ENCODE results near the gene NDUFB10. TPM values are rescaled to one million over a fixed set of nuclear protein-coding genes. Genes with fewer than 3 reads are reported as not detected.

Gene NDUFB10
- total RNA-seq, 2 donors from 2014 or later, result 108 to 197 TPM

DNA sequence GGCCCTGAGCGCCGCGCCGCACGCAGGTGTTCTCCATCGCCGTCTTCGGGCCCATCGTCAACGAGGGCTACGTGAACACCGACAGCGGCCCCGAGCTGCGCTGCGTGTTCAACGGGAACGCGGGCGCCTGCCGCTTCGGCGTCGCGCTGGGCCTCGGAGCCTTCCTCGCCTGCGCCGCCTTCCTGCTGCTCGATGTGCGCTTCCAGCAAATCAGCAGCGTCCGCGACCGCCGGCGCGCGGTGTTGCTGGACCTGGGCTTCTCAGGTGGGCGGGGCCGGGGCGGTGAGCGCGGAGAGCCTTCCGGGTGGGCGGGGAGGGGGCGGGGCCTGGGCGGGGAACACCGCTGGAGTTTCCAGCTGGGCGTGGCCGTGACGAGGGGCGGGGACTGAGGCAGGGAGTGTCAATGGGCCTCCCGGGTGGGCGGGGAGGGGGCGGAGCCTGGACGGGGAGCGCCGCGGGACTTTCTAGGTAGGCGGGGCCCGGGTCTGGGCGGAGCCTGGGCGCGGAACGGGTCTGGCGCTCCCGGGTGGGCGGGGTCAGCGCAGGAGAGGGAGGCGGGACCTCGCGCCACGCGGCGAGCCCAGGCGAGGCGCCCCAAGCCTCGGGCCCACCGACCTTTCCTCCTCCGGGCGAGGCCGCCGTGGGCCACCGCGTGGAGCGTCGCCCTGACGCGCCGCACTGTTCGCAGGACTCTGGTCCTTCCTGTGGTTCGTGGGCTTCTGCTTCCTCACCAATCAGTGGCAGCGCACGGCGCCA, 32.8 kb downstream of the NDUFB10 start:
- Histone ChIP-seq H3K4me1 (ENCODE audit: control insufficient read depth in 1 of 2, low read depth in 2 of 2) (peaks cover 9 to 25% of the 10 kb centered on the region in 2 donors), H3K27ac (no peak overlapping the region), H3K9me3 (no peaks in the 10 kb centered on the region), H3K27me3 (replicated peaks; ENCODE audit: insufficient read depth) (peaks cover 7% of the 10 kb centered on the region), H3K36me3 (peaks cover 6% of the 10 kb centered on the region), H3K4me3 (peak overlapping the region; percentile 65)
- peak; percentile 39 for ATAC-seq (ENCODE audit: insufficient number of reproducible peaks, low FRiP score, low read depth)
- TF ChIP-seq, protein P1, sequence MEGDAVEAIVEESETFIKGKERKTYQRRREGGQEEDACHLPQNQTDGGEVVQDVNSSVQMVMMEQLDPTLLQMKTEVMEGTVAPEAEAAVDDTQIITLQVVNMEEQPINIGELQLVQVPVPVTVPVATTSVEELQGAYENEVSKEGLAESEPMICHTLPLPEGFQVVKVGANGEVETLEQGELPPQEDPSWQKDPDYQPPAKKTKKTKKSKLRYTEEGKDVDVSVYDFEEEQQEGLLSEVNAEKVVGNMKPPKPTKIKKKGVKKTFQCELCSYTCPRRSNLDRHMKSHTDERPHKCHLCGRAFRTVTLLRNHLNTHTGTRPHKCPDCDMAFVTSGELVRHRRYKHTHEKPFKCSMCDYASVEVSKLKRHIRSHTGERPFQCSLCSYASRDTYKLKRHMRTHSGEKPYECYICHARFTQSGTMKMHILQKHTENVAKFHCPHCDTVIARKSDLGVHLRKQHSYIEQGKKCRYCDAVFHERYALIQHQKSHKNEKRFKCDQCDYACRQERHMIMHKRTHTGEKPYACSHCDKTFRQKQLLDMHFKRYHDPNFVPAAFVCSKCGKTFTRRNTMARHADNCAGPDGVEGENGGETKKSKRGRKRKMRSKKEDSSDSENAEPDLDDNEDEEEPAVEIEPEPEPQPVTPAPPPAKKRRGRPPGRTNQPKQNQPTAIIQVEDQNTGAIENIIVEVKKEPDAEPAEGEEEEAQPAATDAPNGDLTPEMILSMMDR (IDR thresholded peaks at IDR 0.05), result no peak
- DNase-seq (ENCODE audit: low spot score), result peak; percentile 67

DNA sequence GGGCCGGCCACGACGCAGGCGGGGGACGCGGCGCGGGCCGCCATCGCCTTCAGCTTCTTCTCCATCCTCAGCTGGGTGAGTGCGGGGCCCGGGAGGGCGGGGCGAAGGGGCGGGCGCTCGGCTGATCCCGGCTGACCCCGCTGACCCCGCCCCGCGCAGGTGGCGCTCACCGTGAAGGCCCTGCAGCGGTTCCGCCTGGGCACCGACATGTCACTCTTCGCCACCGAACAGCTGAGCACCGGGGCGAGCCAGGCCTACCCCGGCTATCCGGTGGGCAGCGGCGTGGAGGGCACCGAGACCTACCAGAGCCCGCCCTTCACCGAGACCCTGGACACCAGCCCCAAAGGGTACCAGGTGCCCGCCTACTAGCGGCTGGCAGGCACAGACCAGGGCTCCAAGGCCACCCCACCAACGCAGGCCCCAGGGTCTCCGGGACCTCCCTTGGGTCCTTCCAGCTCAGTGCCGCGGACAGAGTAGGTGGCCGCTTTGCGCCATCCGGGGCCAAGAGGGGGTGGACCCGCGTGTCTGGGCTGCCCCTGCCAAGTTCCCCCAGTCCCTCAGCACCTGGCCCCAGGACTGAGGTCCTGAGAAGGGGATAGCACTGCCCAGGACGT, 33.5 kb downstream of the NDUFB10 start:
- Histone ChIP-seq H3K27me3 (replicated peaks; ENCODE audit: insufficient read depth) (peaks cover 7% of the 10 kb centered on the region), H3K36me3 (peaks cover 10% of the 10 kb centered on the region), H3K4me1 (ENCODE audit: control insufficient read depth in 1 of 2, low read depth in 2 of 2) (peaks cover 9 to 25% of the 10 kb centered on the region in 2 donors), H3K4me3 (peak overlapping the region; percentile 65), H3K9me3 (no peaks in the 10 kb centered on the region), H3K27ac (no peak overlapping the region)
- DNase-seq (ENCODE audit: low spot score) (no peak), ATAC-seq (ENCODE audit: insufficient number of reproducible peaks, low FRiP score, low read depth) (no peak)
- TF ChIP-seq, protein P1 (IDR thresholded peaks at IDR 0.05), result no peak

DNA sequence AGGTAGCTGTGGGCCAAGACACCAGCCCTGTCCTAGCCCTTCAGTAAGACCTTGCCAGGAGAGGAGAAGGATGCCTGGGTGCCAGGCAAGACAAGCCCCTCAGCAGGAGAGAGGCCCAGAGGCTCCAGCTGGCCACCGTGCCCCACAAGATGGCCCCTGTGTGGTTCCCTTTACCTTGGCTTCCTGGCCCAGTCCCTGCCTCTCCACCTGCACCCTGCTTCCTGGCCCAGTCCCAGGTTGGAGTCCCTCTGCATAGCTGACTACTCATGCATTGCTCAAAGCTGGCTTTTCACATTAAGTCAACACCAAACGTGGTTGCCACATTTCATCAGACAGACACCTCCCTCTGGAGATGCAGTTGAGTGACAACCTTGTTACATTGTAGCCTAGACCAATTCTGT, 34.4 kb downstream of the NDUFB10 start:
- peaks cover 9 to 25% of the 10 kb centered on the region in 2 donors for H3K4me1 ChIP-seq (ENCODE audit: control insufficient read depth in 1 of 2, low read depth in 2 of 2)
- peaks cover 7% of the 10 kb centered on the region for H3K27me3 ChIP-seq (replicated peaks; ENCODE audit: insufficient read depth)
- H3K36me3 ChIP-seq, result peaks cover 18% of the 10 kb centered on the region
- TF ChIP-seq, protein P1 (IDR thresholded peaks at IDR 0.05), result no peak
- no peak overlapping the region for H3K27ac ChIP-seq
- H3K4me3 ChIP-seq, result no peak overlapping the region
- ATAC-seq (ENCODE audit: insufficient number of reproducible peaks, low FRiP score, low read depth), result no peak
- DNase-seq (ENCODE audit: low spot score), result no peak
- H3K9me3 ChIP-seq, result no peaks in the 10 kb centered on the region

DNA sequence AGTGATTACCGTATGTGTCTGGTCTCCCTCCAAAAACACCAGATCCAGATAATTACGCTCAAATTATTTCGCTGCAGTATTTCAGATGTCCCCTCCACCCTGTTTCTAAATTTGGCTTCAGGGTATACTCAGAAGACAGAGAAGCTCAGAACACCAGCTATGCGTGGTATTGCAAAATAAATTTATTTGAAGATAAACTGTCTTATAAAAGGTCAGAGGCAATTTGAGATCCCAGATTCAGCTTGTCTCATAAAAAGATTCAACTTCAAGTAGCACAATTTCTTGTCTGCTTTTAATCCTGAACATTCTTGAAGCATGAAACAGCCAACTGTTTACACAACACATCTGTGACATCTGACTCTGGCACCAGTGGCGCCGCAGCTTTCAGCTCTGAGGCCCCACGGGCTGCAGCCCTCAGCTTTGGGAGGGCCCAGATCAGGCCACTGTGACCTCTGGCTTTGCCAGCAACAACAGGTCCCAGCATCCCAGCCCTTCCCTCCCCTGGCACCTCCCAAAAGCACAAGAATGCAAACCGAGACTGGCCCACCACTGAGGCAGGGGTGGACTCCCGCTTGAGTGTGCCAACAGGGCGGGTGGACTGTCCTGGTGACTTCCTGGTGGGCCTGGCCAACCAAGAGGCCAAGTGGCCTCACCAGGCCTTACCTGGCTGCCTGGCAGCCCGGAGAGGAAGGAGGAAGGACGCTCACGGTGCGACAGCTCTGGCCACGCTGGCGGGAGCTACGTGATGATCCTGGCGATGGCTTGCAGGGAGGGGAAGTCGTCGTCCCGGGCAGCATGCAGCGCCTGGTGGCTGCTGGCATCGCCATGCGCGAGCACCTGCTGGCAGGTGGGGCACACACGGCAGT, 38.4 kb downstream of the NDUFB10 start:
- Histone ChIP-seq H3K4me3 (no peak overlapping the region), H3K27me3 (replicated peaks; ENCODE audit: insufficient read depth) (no peaks in the 10 kb centered on the region), H3K27ac (no peak overlapping the region), H3K4me1 (ENCODE audit: control insufficient read depth in 1 of 2, low read depth in 2 of 2) (peaks cover 0 to under 1% of the 10 kb centered on the region in 2 donors), H3K36me3 (peaks cover 48% of the 10 kb centered on the region), H3K9me3 (no peaks in the 10 kb centered on the region)
- no peak for DNase-seq (ENCODE audit: low spot score)
- TF ChIP-seq, protein P1 (IDR thresholded peaks at IDR 0.05), result no peak
- ATAC-seq (ENCODE audit: insufficient number of reproducible peaks, low FRiP score, low read depth), result no peak

DNA sequence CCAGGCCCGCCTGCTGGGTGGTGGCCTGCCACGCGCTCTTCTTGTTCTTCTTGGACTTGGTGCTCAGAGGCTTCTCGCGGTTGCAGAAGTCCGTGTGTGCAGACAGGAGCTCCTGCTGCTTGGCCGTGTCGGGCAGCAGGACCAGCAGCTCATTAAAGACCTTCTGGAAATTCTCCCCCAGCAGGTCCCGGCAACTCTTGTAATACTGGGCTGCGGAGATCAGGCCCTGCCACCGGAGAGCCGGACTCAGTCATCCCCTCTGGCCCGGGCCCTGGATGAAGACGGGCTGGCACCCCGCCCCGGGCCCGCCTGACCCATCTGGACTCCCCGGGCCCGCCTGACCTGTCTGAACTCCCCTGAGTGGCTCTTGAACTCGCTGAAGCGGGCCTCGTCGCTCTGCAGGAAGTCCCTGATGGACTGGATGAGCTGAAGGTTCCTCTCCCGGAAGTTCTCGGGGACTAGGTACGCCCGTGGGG, 39.1 kb downstream of the NDUFB10 start:
- DNase-seq (ENCODE audit: low spot score) (no peak), ATAC-seq (ENCODE audit: insufficient number of reproducible peaks, low FRiP score, low read depth) (no peak)
- Histone ChIP-seq H3K27ac (no peak overlapping the region), H3K27me3 (replicated peaks; ENCODE audit: insufficient read depth) (no peaks in the 10 kb centered on the region), H3K9me3 (no peaks in the 10 kb centered on the region), H3K4me3 (no peak overlapping the region), H3K36me3 (peaks cover 54% of the 10 kb centered on the region), H3K4me1 (ENCODE audit: control insufficient read depth in 1 of 2, low read depth in 2 of 2) (no peaks in the 10 kb centered on the region)
- TF ChIP-seq, protein P1 (IDR thresholded peaks at IDR 0.05), result no peak

Measured in thoracic aorta (tissue), 2 donors.